ENCODE results near the gene KIF24.
"Not testable (repeated sequence)": the region's sequence is repeated elsewhere in the genome, so short reads cannot be mapped to it uniquely, and the experiment has no call there.

KIF24 gene

GRCh38 chr9:34326690-34327089 lies 2.4 kb downstream of the KIF24 start:
- no peak for DNase-seq

GRCh38 chr9:34322899-34323591 lies 6.0 kb downstream of the KIF24 start:
- DNase-seq: no peak

- DNase-seq: no peak
These were observed 7.6 kb downstream of the KIF24 start for GRCh38 chr9:34321451-34321850.

- no peak for DNase-seq
These were observed 10.8 kb downstream of the KIF24 start for GRCh38 chr9:34318163-34318790.

- DNase-seq: no peak
These were observed 11.6 kb downstream of the KIF24 start for GRCh38 chr9:34317436-34317835.

GRCh38 chr9:34311499-34312185 lies 17.4 kb downstream of the KIF24 start:
- no peak for DNase-seq

GRCh38 chr9:34310215-34310614 lies 18.9 kb downstream of the KIF24 start:
- DNase-seq: no peak

GRCh38 chr9:34308316-34308715 lies 20.8 kb downstream of the KIF24 start:
- not testable (repeated sequence) for DNase-seq

GRCh38 chr9:34301064-34301463 lies 28.0 kb downstream of the KIF24 start:
- DNase-seq: not testable (repeated sequence)

GRCh38 chr9:34292552-34292951 lies 36.5 kb downstream of the KIF24 start:
- DNase-seq: no peak

GRCh38 chr9:34291423-34291822 lies 37.6 kb downstream of the KIF24 start:
- no peak for DNase-seq

- DNase-seq: no peak
These were observed 38.0 kb downstream of the KIF24 start for GRCh38 chr9:34291023-34291422.

GRCh38 chr9:34289159-34289558 lies 39.9 kb downstream of the KIF24 start:
- no peak for DNase-seq

GRCh38 chr9:34282096-34282495 lies 47.0 kb downstream of the KIF24 start:
- DNase-seq: no peak

- no peak for DNase-seq
These were observed 49.7 kb downstream of the KIF24 start for GRCh38 chr9:34279411-34279810.
